Measurements from ENCODE around the gene EMX1. TPM values are rescaled to one million over a fixed set of nuclear protein-coding genes. Genes with fewer than 3 reads are reported as not detected.

The EMX1 gene
- total and polyA plus RNA-seq, 4 experiments from 2014 or later = not detected

GRCh38 chr2:72933207-72933606, 15.9 kb downstream of the EMX1 start:
- ChIA-PET CTCF (ENCODE audit: partially characterized antibody) (no interaction called here), POLR2A (ENCODE audit: partially characterized antibody) (no interaction called here)
- no peak overlapping the region for H3K27ac ChIP-seq (ENCODE audit: low read depth, low read length)
- H3K36me3 ChIP-seq (ENCODE audit: insufficient read depth, low read length) = no peaks in the 10 kb centered on the region
- H3K4me3 ChIP-seq (ENCODE audit: low read length in 2 of 2) = no peak overlapping the region
- H3K27me3 ChIP-seq (ENCODE audit: insufficient read depth, low read length) = peaks cover 4% of the 10 kb centered on the region
- H3K4me1 ChIP-seq (ENCODE audit: insufficient read depth, low read length) = no peaks in the 10 kb centered on the region
- intact Hi-C loops (cut with micrococcal nuclease) = no loop called here
- no peak for DNase-seq
- H3K4me3 Mint-ChIP-seq = no peak overlapping the region
- H3K9me3 ChIP-seq (ENCODE audit: control insufficient read depth in 1 of 2, low read length in 2 of 2) = no peaks in the 10 kb centered on the region
- no peaks in the 10 kb centered on the region for H3K36me3 Mint-ChIP-seq
- peaks cover 0 to 2% (median 0%) of the 10 kb centered on the region in 8 donors for H3K9me3 Mint-ChIP-seq
- no peak overlapping the region for H3K27ac Mint-ChIP-seq
- peaks cover 1 to 15% of the 10 kb centered on the region in 2 donors for H3K27me3 Mint-ChIP-seq
- H3K4me1 Mint-ChIP-seq = no peaks in the 10 kb centered on the region

DNA sequence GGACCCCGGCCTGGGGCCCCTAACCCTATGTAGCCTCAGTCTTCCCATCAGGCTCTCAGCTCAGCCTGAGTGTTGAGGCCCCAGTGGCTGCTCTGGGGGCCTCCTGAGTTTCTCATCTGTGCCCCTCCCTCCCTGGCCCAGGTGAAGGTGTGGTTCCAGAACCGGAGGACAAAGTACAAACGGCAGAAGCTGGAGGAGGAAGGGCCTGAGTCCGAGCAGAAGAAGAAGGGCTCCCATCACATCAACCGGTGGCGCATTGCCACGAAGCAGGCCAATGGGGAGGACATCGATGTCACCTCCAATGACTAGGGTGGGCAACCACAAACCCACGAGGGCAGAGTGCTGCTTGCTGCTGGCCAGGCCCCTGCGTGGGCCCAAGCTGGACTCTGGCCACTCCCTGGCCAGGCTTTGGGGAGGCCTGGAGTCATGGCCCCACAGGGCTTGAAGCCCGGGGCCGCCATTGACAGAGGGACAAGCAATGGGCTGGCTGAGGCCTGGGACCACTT, 16.4 kb downstream of the EMX1 start:
- Histone ChIP-seq H3K27me3 (ENCODE audit: insufficient read depth, low read length) (peaks cover 4% of the 10 kb centered on the region), H3K36me3 (ENCODE audit: insufficient read depth, low read length) (no peaks in the 10 kb centered on the region), H3K4me1 (ENCODE audit: insufficient read depth, low read length) (no peaks in the 10 kb centered on the region), H3K4me3 (ENCODE audit: low read length in 2 of 2) (no peak overlapping the region), H3K9me3 (ENCODE audit: control insufficient read depth in 1 of 2, low read length in 2 of 2) (no peaks in the 10 kb centered on the region), H3K27ac (ENCODE audit: low read depth, low read length) (no peak overlapping the region)
- Mint-ChIP-seq H3K27me3 (peaks cover 1 to 15% of the 10 kb centered on the region in 2 donors), H3K4me3 (no peak overlapping the region), H3K4me1 (no peaks in the 10 kb centered on the region), H3K36me3 (no peaks in the 10 kb centered on the region), H3K27ac (no peak overlapping the region), H3K9me3 (peaks cover 0 to 2% (median 0%) of the 10 kb centered on the region in 8 donors)
- ChIA-PET CTCF (ENCODE audit: partially characterized antibody) (no interaction called here), POLR2A (ENCODE audit: partially characterized antibody) (no interaction called here)
- intact Hi-C loops (cut with micrococcal nuclease) = no loop called here
- no peak for DNase-seq

GRCh38 chr2:72934683-72935610, 17.6 kb downstream of the EMX1 start:
- DNase-seq = no peak
- Histone ChIP-seq H3K4me3 (ENCODE audit: low read length in 2 of 2) (no peak overlapping the region), H3K36me3 (ENCODE audit: insufficient read depth, low read length) (no peaks in the 10 kb centered on the region), H3K27ac (ENCODE audit: low read depth, low read length) (no peak overlapping the region), H3K27me3 (ENCODE audit: insufficient read depth, low read length) (no peaks in the 10 kb centered on the region), H3K9me3 (ENCODE audit: control insufficient read depth in 1 of 2, low read length in 2 of 2) (no peaks in the 10 kb centered on the region), H3K4me1 (ENCODE audit: insufficient read depth, low read length) (no peaks in the 10 kb centered on the region)
- Mint-ChIP-seq H3K27me3 (peaks cover 1 to 15% of the 10 kb centered on the region in 2 donors), H3K27ac (no peak overlapping the region), H3K4me3 (no peak overlapping the region), H3K4me1 (no peaks in the 10 kb centered on the region), H3K9me3 (peaks cover 0 to 2% (median 0%) of the 10 kb centered on the region in 8 donors), H3K36me3 (no peaks in the 10 kb centered on the region)
- CTCF ChIA-PET (ENCODE audit: partially characterized antibody) = no interaction called here
- POLR2A ChIA-PET (ENCODE audit: partially characterized antibody) = no interaction called here
- intact Hi-C loops (cut with micrococcal nuclease) = no loop called here

GRCh38 chr2:72935611-72935957, 18.3 kb downstream of the EMX1 start:
- Histone ChIP-seq H3K4me1 (ENCODE audit: insufficient read depth, low read length) (no peaks in the 10 kb centered on the region), H3K9me3 (ENCODE audit: control insufficient read depth in 1 of 2, low read length in 2 of 2) (no peaks in the 10 kb centered on the region), H3K27me3 (ENCODE audit: insufficient read depth, low read length) (no peaks in the 10 kb centered on the region), H3K27ac (ENCODE audit: low read depth, low read length) (no peak overlapping the region), H3K36me3 (ENCODE audit: insufficient read depth, low read length) (no peaks in the 10 kb centered on the region), H3K4me3 (ENCODE audit: low read length in 2 of 2) (no peak overlapping the region)
- ChIA-PET CTCF (ENCODE audit: partially characterized antibody) (interaction anchor here (0.7 kb wide), 1 partner anchor 61 kb away, joined by 3 read pairs; no protein-coding TSS in a partner anchor), POLR2A (ENCODE audit: partially characterized antibody) (no interaction called here)
- Mint-ChIP-seq H3K4me1 (no peaks in the 10 kb centered on the region), H3K9me3 (peaks cover 0 to 2% (median 0%) of the 10 kb centered on the region in 8 donors), H3K36me3 (no peaks in the 10 kb centered on the region), H3K27ac (no peak overlapping the region), H3K4me3 (no peak overlapping the region), H3K27me3 (peaks cover 1 to 15% of the 10 kb centered on the region in 2 donors)
- DNase-seq = no peak
- intact Hi-C loops (cut with micrococcal nuclease) = no loop called here

- ChIA-PET CTCF (ENCODE audit: partially characterized antibody) (no interaction called here), POLR2A (ENCODE audit: partially characterized antibody) (no interaction called here)
- no peaks in the 10 kb centered on the region for H3K9me3 ChIP-seq (ENCODE audit: control insufficient read depth in 1 of 2, low read length in 2 of 2)
- H3K4me1 ChIP-seq (ENCODE audit: insufficient read depth, low read length) = no peaks in the 10 kb centered on the region
- H3K36me3 Mint-ChIP-seq = no peaks in the 10 kb centered on the region
- H3K9me3 Mint-ChIP-seq = peaks cover 0 to 2% (median 0%) of the 10 kb centered on the region in 8 donors
- H3K4me1 Mint-ChIP-seq = no peaks in the 10 kb centered on the region
- H3K27ac Mint-ChIP-seq = no peak overlapping the region
- no peak overlapping the region for H3K4me3 Mint-ChIP-seq
- H3K36me3 ChIP-seq (ENCODE audit: insufficient read depth, low read length) = no peaks in the 10 kb centered on the region
- no peak for DNase-seq
- peaks cover 1 to 12% of the 10 kb centered on the region in 2 donors for H3K27me3 Mint-ChIP-seq
- H3K27me3 ChIP-seq (ENCODE audit: insufficient read depth, low read length) = no peaks in the 10 kb centered on the region
- H3K27ac ChIP-seq (ENCODE audit: low read depth, low read length) = no peak overlapping the region
- no peak overlapping the region for H3K4me3 ChIP-seq (ENCODE audit: low read length in 2 of 2)
- intact Hi-C loops (cut with micrococcal nuclease) = no loop called here
Measured at GRCh38 chr2:72936660-72937355, 19.5 kb downstream of the EMX1 start.

DNA sequence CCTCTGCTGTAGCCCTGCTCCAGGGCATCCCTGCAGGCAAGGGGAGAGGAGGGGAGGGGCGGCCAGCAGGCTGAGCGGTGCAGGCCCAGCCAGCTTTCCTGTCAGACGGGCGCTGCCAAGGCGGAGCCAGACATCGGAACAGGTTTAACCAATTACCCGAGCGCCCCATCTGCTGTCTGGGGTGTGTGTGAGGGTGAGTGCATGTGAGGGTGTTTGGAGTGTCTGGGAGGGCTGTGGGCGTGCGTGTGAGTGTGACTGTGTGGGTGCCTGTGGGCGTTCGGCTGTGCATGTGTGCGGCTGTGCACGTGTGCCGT, 20.0 kb downstream of the EMX1 start:
- intact Hi-C loops (cut with micrococcal nuclease) = no loop called here
- DNase-seq = no peak
- Histone ChIP-seq H3K9me3 (ENCODE audit: control insufficient read depth in 1 of 2, low read length in 2 of 2) (no peaks in the 10 kb centered on the region), H3K27me3 (ENCODE audit: insufficient read depth, low read length) (no peaks in the 10 kb centered on the region), H3K4me1 (ENCODE audit: insufficient read depth, low read length) (no peaks in the 10 kb centered on the region), H3K4me3 (ENCODE audit: low read length in 2 of 2) (no peak overlapping the region), H3K27ac (ENCODE audit: low read depth, low read length) (no peak overlapping the region), H3K36me3 (ENCODE audit: insufficient read depth, low read length) (no peaks in the 10 kb centered on the region)
- no peaks in the 10 kb centered on the region for H3K4me1 Mint-ChIP-seq
- H3K27ac Mint-ChIP-seq = no peak overlapping the region
- ChIA-PET CTCF (ENCODE audit: partially characterized antibody) (no interaction called here), POLR2A (ENCODE audit: partially characterized antibody) (no interaction called here)
- peaks cover 1 to 12% of the 10 kb centered on the region in 2 donors for H3K27me3 Mint-ChIP-seq
- no peak overlapping the region for H3K4me3 Mint-ChIP-seq
- peaks cover 0 to 2% (median 0%) of the 10 kb centered on the region in 8 donors for H3K9me3 Mint-ChIP-seq
- H3K36me3 Mint-ChIP-seq = no peaks in the 10 kb centered on the region

DNA sequence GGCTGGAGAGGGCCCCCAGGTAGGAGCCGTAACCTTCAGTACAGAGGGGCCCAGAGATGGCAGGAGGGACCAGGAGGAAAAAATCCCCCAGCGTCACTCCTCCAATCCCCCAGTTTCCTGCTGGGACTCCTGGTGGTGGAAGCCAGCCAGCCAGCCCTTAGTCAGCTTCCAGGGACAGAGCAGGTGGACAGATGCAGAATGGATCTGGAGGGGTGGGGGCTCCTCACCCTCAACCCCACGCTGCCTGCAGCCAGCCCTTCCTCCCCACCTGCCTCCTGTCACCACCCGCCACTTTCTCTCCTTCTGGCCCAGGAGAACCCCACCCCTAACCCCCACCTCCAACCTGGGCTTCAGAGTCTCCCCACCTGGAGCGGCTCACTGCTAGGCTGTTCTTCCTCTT, 21.1 kb downstream of the EMX1 start:
- Mint-ChIP-seq H3K27ac (no peak overlapping the region), H3K4me1 (no peaks in the 10 kb centered on the region)
- CTCF ChIA-PET (ENCODE audit: partially characterized antibody) = no interaction called here

More for the DNA sequence above, 21.1 kb downstream of the EMX1 start:
- H3K36me3 Mint-ChIP-seq = no peaks in the 10 kb centered on the region
- H3K9me3 Mint-ChIP-seq = peaks cover 0 to 2% (median 0%) of the 10 kb centered on the region in 8 donors
- H3K36me3 ChIP-seq (ENCODE audit: insufficient read depth, low read length) = no peaks in the 10 kb centered on the region
- no peak overlapping the region for H3K4me3 Mint-ChIP-seq
- no peak overlapping the region for H3K27ac ChIP-seq (ENCODE audit: low read depth, low read length)
- H3K27me3 Mint-ChIP-seq = peaks cover 1 to 12% of the 10 kb centered on the region in 2 donors
- H3K9me3 ChIP-seq (ENCODE audit: control insufficient read depth in 1 of 2, low read length in 2 of 2) = no peaks in the 10 kb centered on the region
- POLR2A ChIA-PET (ENCODE audit: partially characterized antibody) = no interaction called here
- H3K4me1 ChIP-seq (ENCODE audit: insufficient read depth, low read length) = no peaks in the 10 kb centered on the region
- intact Hi-C loops (cut with micrococcal nuclease) = no loop called here
- no peak for DNase-seq
- no peaks in the 10 kb centered on the region for H3K27me3 ChIP-seq (ENCODE audit: insufficient read depth, low read length)
- no peak overlapping the region for H3K4me3 ChIP-seq (ENCODE audit: low read length in 2 of 2)
